ENCODE results near the gene CCDC57.
"Not testable (repeated sequence)": the region's sequence is repeated elsewhere in the genome, so short reads cannot be mapped to it uniquely, and the experiment has no call there.

Gene CCDC57

DNA sequence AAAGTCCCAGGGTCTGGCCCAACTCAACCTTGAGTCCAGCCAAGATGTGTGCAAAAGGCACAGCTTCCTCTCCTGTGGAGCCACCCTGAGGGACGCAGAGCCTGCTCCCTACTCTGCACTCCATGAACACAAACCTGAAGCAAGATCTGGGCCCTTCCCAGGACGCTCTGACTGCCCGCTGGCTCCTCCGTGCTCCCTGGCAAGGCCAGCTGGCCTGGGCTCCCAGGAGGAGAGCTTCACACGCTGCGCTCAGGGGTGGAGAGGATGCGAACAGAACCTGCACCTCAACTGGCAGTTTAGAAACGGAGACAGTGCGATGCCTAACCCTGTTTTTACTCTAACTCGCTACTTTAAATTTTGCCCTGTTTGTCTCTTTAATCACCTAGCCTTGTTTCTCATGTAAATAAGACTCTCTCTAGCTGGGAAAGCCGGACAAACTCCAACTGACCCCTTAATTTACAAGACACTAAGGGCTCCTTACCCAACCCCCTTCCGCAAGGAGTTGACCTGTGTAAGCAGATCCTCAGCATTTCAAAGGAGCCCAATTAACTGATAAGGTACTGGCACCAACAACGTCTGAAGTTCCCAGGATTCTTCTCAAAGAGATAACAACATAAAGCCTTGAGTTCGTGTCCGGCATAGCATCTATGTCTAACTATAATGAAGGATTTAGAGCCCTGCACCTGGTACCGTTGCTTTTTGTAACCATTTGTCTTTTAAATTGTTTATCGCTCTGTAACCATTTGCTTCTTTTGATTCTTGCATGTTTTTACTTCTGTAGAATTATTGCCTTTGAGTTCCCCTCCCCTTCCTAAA is 38.4 kb downstream of the CCDC57 start:
- DNase-seq, result not testable (repeated sequence)

DNA sequence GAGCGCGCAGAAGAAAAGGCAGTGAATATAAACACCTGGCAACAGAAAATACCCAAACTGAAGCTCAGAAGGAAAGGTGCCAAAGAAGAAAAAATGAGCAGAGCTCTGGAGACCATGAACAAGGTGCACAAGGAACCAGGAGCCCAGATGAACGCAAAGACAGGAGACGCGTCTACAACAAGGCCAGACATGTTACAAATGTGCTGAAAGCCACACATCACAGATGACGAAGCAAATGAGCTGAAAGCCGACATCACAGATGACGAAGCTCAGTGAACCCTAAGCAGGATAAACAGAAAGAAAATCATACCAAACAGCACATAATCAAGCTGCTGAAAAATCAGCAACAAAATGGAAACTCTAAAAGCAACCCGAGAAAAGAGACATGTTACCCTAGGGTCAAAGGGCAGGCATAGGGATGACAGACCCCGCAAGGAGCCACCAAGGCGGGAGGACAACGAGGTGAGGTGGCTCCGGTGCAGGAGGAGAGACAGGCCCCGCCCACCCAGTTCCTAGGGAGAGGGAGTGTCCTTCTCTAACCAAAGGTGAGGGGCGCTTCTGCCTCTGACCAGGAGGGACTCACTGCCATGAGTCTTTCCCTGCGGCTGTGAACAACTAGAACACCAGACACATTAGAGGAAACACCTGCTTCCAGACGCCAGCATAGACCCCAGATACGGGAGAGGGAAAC is 39.1 kb downstream of the CCDC57 start:
- no peak for DNase-seq

DNA sequence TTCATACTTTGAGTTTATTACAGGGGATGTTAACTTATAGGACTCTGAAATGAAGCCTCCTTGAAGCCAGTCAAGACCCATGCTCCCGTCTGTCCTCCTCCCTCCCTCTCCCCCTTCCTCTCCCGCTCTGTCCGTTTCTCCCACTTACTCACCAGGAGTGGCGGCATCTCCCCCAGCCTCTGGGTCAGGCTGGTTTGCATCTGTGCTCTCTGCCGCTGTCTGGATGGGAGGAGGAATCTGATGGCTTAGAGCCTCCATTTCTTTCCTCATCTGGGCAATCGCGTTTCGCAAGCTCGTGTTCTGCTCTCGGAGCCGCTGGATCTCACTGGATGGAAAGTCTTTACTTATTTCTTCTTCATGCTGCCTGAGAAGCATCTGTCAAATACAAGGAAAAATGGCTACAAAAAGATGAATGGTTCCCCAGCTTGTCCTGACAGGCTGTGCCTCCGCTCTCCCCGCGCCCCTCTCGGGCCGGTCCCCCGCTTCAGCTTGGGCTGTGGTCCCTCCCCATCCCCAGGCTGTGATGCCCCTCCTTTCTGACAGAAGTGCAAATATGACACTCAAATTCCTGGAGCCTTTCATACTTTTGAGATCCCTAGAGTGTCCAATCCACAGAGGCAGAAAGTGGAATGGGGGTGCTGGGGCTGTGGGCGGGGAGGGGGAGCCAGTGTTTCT is 40.0 kb downstream of the CCDC57 start:
- no peak for DNase-seq

DNA sequence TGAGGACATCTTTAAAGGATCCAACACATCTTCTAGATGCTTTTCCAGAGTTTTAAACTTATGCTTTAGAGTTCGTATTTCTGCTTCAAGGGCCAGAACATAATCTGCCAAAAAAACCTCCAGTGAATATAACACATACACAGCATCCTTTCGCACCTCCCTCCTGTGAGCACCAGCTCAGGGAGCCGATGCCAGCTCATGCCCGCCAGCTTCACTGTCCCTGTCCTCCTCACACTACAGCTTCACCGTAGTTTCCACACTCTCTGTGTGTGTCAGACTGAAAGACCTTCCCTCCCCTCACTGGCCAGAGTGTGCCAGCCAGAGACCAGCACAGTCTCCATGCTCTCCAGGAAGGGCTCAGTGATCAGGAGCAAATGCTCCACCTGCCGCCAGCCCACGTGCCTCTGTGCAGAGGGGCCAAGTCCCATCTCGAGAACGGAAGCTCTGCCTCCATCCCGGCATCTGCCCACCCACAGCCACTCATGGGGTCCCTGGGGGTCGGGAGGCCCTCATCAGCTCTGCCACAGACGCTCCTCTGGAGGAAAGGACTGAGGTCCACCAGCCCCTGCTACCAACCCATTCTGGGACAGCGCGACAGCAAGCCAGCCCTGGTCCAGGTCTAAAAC is 40.8 kb downstream of the CCDC57 start:
- no peak for DNase-seq

DNA sequence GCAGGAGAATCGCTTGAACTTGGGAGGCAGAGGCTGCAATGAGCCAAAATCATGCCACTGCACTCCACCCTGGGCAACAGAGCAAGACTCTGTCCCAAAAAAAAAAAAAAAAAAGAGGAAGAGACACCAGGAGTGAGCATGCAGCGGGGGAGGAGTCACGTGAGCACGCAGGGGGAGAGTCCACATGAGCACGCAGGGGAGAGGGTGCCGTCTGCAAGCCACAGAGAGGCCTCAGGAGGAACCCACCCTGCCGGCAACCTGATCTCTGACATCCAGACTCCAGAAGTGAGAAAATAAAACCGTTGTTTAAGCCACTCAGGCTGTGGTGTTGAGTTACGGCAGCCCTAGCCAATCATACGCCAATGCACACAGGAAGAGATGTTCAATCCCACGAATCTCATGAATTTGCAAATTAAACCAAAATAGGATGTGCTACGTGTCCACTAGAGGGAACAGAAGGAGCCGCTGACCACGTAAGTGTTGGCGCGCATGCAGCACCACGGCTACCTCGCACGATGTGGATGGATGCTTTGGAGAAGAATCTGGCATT is 42.2 kb downstream of the CCDC57 start:
- DNase-seq, result no peak

DNA sequence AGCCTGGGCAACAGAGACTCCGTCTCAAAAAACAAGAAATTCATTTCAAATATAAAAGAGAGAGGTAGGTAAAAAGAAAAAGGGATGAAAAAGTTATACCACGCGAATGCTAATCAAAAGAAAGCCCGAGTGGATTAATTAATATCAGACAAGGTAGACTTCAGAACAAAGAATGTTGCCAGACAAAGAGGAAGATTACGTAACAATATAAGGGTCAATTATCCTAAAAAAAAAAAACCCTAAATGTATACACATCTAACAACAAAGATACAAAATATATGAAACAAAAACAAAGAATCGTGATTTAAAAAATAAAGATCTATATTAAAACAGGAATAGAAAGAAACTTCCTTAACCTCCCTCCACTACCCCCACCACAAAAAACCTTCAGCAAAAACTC is 44.1 kb downstream of the CCDC57 start:
- no peak for DNase-seq

DNA sequence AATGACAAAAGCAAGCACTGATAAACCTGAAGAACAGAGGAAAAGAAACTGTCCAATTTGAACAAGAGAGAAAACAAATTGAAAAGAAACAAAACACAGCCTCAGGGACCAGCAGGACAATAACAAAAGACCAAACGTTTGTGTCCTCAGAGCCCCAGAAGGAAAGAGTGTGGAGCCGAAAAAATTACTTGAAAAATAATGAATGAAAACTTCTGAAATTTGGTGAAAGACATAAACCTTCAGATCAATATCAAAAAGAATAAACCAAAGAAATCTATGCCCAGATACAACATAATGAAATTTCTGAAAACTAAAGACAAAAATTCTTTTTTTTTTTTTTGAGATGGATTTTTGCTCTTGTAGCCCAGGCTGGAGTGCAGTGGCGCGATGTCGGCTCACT is 45.6 kb downstream of the CCDC57 start:
- no peak for DNase-seq

DNA sequence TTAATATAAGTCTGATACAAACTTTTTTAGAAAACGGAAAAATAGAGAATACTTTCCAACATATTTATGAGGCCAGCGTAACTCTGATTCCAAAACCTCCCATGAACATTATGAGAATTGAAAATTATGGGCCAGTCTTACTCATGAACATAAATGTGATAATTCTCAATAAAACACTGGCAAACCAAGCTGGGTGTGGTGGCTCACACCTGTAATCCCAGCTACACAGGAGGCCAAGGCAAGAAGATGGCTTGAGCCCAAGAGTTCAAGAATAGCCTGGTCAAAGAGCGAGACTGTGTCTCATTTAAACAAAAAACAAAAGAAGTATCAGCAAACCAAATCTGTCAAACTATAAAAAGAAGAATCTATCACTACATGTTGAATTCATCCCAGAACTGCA is 47.8 kb downstream of the CCDC57 start:
- DNase-seq, result no peak

DNA sequence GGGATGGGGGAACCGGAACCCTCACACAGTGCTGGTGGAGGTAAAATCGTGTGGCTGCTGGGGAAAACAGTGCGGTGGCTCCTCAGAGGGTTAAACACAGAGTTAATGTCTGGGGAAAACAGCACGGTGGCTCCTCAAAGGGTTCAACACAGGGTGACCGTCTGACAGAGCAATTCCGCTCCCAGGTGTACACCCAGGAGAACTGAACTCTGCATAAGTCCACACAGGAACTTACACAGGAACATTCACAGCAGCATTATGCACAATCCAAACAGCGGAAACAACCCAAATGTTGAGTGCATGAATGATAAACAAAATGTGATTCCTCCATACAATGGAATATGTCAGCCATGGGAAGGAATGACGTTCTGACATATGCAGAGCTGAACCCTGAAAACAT is 51.4 kb downstream of the CCDC57 start:
- no peak for DNase-seq

DNA sequence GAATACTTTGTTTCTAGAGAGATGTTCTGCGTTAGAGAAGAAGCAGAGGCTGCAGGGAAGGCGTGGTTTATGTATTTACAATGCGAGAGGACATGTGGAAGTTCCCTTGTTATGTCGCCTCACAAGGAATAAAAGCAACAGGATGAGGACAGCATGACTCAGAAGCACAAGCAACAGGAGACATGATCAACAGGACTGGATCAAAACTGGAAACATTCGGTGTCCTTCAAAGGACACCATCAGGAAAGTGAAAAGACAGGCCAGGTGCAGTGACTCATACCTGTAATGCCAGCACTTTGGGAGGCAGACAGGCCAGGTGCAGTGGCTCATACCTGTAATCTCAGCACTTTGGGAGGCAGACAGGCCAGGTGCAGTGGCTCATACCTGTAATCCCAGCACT is 52.6 kb downstream of the CCDC57 start:
- DNase-seq, result no peak

DNA sequence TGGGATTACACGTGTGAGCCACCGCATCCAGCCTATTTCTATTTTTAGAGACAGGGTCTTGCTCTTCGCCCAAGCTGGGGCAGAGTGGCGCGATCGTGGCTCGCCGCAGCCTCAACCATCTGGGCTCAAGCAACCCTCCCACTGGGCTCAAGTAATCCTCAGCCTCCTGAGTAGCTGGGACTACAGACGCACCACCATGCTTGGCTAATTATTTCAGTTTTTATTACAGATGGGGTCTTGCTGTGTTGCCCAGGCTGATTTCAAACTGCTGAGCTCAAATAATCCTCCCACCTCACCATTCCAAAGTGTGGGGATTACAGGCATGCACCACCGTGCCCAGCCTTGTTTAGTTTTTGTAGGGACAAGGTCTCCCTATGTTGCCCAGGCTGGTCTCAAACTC is 53.8 kb downstream of the CCDC57 start:
- DNase-seq, result no peak

DNA sequence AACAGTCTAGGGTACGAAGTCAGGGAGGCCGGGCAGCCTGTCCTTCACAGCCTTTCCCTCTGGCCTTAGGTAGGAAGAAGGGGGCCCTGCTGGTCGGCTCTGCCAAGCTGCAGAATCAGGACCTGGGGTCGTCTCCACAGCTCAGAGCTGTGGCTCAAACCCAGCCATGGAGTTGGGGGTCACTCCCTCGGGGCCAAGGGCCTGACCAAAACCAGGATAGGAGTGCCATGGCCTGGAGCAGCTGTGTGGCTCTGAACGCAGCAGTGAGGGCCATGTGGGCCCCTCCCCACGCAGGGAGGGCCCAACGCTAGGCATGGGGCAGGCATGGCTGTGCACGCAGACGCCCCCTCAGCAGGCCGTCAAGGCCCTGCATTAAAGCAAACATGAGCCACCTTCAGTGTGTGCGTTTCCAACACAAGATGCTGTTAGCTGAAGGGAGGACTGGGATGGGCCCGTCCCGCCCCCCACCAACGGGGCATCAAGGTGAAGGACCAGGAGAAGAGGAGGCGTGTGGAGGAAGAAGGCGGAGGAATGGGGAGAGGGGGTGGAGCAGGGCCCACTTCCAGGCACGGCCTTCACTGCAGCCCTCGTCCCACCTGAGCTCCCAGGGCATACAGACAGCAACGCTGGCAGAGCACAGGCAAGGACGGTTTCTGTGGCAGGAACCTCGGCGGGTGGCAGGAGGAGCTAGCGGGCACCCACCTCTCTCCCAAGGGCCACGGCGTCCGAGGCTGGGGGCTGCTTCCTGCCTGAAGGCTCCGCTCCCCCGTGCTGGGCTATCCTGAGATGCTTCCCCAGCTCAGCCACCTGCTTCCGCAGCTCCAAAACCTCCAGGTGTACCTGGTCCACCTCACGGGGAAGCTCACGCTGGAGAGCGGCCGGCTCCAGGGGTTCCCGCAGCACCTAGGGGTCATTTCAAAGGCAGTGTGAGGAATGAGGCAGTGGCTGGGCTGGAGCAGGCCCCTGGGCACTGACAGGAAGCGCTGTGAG is 55.3 kb downstream of the CCDC57 start:
- DNase-seq, result no peak

DNA sequence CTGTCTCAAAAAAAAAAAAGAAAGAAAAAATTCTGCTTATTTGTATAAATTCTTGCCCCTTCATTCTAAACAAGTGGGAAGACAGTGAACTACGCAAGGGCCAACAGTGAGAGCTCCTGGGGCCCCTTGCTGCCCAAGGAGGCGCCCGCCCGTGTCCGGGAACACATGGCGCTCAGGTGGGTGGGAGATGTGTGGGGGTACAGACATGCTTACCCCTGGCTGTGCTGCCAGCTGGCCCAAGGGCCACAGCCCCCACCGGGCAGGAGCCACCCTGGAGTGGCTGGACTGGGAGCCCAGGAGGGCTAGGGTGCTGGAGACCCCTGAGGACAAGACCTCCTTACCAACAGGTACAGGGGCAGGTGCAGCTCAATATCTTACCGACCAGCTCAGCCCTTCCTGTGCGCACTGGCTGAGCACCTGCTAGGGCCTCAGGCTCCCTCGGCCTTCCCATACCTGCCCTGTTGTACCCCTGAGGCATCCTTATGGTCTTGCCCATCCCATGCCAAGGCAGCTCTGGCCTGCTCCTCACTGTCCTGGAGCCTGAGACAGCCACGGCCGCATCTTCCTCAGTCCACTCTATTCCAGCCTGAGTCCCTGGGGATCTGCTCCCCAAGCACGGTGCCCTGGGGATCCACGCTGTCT is 56.2 kb downstream of the CCDC57 start:
- DNase-seq, result no peak

DNA sequence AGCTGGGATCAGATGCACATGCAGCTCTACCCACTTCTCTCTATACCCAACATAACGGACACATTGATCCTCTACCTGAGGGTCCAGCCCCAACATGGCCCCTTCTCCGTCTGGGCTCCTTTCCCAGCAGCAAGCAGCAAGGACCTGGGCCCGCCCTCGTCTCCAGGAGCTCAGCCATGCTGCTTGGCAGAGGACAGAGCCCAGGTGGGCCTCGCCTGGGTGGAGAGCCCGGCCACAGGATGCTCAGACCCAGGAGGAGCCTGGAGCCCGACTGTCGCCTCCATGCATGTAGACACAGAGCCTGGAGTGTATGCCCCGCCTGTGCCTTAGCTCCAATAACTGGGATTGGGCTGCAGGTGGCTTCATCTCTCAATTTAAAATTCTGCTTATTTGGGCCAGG is 57.0 kb downstream of the CCDC57 start:
- no peak for DNase-seq

DNA sequence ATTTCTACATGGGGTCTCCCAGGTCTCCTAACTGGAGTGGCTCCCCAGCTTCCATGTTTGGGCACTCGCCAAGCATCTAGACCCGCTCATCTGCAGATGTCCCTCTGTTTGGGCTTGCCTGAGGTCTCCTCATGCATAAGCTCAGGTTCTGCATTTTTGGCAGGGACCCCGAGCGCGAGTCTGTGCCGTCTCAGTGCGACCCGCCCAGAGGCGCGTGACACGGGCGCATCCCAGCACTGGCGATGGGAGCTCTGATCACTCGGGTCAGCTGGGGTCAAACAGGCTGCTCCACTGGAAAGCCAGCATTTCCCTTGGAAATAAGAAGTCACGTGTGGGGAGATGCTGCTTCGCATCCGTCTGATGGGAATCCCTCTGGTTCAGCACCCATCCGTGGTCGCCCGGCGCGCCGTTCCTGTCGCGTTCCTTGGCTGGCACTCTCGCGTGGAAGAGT is 57.7 kb downstream of the CCDC57 start:
- no peak for DNase-seq

DNA sequence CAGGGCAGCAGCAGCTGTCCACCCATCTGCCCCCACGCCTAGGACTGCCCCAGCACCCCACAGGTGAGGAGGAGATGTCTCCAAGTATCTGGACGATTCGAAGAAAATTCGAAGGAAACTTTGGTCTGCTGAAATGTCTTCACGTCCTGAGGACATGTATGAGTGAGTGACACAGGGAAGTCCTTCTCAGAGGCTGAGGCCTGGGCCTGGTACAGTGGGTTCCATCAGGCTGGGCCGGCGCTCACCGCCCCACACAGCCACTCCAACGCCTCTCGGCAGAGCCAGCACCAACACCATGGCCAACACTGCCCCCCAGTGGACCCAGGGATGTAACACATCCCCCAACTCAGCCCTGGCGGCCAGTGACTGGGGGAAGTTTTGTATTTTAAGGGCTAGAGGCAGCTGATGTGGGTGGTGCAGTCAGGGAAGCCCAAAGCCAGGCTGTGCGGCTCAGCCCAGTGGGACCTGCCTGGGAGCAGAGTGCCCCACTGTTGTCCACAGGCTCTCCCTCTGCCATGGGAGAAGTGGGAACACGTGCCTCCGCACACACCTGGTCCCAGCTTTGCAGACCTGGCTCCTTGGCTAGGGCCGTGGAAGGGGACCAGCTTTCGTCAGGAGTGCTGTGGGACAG is 58.8 kb downstream of the CCDC57 start:
- DNase-seq, result peak; percentile 57

DNA sequence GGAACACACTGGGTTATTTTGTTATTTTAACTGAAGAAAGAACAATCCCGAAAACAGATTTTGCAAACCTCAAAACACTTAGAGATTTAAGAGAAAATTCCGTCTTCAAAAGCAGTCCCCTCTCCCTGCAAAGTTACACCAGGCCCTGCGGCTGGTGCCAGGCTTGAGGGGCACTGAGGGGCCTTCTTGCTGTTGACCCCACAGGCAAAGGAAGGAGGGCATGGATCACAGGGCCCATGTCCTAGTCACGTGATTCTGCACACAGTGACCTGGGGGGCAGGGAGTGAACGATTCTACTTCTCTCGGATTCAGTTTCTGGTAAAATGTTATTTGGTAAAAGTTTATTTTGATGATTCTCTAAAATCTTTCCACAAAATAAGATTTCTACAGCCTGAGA is 59.3 kb downstream of the CCDC57 start:
- no peak for DNase-seq

DNA sequence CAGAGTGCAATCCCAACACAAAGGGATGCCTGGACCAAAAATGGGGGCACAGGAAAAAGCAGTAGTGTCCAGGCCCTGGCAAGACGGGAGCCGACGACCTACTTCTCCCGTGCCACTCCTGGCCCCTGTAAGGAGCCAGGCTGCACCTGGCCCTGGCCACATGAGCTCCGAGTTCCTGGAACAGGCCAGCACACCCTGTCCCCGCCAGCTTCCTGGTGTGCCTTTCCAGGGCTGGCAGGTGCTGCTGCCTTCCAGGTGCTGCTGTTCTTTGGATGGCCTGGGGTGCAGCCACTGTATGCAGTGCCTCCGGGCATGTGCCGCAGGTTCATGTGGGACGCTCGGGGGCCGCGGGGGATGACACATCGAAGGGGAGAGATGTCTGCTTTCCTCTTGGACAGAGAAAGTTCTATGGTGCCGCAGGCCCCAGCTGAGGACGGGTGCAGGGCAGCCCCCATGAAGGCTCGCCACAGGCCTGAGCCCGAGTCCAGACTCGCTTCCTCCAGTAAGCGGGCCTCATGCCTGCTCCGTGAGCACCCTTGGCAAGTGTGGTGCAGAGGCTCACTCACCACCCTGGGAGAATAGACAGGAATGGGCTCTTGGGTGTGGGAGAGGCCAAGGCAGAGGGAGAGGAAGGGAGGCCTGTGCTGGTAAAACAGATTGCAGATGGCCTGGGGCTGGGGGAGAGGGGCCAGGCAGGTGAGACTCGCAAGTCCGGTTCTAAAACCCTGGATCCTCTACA is 59.9 kb downstream of the CCDC57 start:
- DNase-seq, result no peak

DNA sequence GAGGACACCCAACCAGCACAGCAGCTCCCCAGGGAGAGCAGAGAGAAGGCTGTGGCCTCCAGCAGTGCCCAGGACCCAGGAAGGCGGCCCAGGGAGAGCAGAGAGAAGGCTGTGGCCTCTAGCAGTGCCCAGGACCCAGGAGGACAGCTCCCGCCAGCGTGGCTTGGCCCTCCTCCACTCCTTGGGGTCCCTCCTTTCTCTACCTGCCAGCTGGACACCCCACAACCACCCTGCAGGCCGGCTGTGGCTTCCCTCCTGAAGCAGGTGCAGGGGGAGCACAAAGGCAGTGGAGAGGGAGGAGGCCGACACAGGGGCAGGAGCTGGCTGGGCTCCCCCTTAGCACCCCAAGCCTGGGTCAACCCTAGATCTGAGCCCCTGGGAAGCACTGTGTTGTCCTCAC is 60.5 kb downstream of the CCDC57 start:
- DNase-seq, result no peak

Measured in NCI-H510A treated with DMSO at 0.1 percent for 48 hours (cell line).